DND-41 (cell line): ENCODE results near the gene TNIK.

Experiments
- CTCF ChIP-seq: IDR thresholded peaks from 2 replicates; pipeline ENCODE4 v1.5.1; 2012; ENCODE audit warnings: borderline replicate concordance, low read length, moderate library complexity, mild to moderate bottlenecking; ENCODE audit not compliant: poor library complexity, severe bottlenecking; ENCODE audit errors: extremely low read depth
- EZH2 ChIP-seq: IDR thresholded peaks from 3 replicates; pipeline ENCODE4 v1.6.1; 2012; ENCODE audit warnings: borderline replicate concordance, low read depth, mild to moderate bottlenecking, moderate library complexity, low read length, inconsistent platforms; ENCODE audit not compliant: severe bottlenecking

GRCh38 chr3:171159024-171159821 lies 301.0 kb downstream of the TNIK start:
- TF ChIP-seq CTCF (no peak), EZH2 (no peak)
